Body of pancreas (tissue), 4 donors: ENCODE results near the gene C9orf85. TPM values are rescaled to one million over a fixed set of nuclear protein-coding genes. Genes with fewer than 3 reads are reported as not detected.

Experiments used
- ATAC-seq: fragments of 150-250 bp; one replicate; pipeline ENCODE4 v1.9.1; 2016
- DNase-seq, 4 donors: peaks; one replicate each; pipeline ENCODE4 v3.0.0-alpha.2; 2019
- H3K27ac ChIP-seq, 4 donors: fragments of 200-600 bp; sonication (generic); 1 replicate in 3 of 4; 2 replicates in 1 of 4; pipeline versions ENCODE4 v1.5.1 to v1.6.1; 2016 to 2019; ENCODE audit warnings: mild to moderate bottlenecking in 1 of 4, mixed read lengths in 1 of 4, moderate library complexity in 1 of 4
- H3K27me3 ChIP-seq, 2 donors: fragments of 200-600 bp; sonication (generic); one replicate each; pipeline ENCODE4 v1.6.0; 2016; ENCODE audit warnings: mild to moderate bottlenecking in 1 of 2
- H3K36me3 ChIP-seq, 2 donors: fragments of 200-600 bp; sonication (generic); replicated peaks in 1 of 2; 2 replicates each; pipeline ENCODE4 v1.5.1; 2016; ENCODE audit warnings: low read depth in 2 of 2; ENCODE audit not compliant: insufficient read depth in 1 of 2
- H3K4me1 ChIP-seq: fragments of 200-600 bp; sonication (generic); one replicate; pipeline ENCODE4 v1.6.0; 2016
- H3K4me3 ChIP-seq, 2 donors: fragments of 200-600 bp; sonication (generic); 1 replicate in 1 of 2; 2 replicates in 1 of 2; pipeline ENCODE4 v1.5.1; 2016 to 2019
- H3K9me3 ChIP-seq, 3 donors: fragments of 200-600 bp; sonication (generic); 1 replicate in 2 of 3; 2 replicates in 1 of 3; pipeline ENCODE4 v1.5.1; 2016
- CTCF ChIP-seq, 7 experiments: fragments of 450-650 bp in 4 of 7; fragments of 200-600 bp in 3 of 7; sonication (generic) in 3 of 7; IDR thresholded peaks; one replicate each; pipeline ENCODE4 v1.5.1; 2016 to 2019; ENCODE audit warnings: antibody characterized with exemption in 7 of 7
- POLR2A ChIP-seq, 3 donors: fragments of 450-650 bp; IDR thresholded peaks; one replicate each; pipeline ENCODE4 v1.6.1; 2016; ENCODE audit warnings: antibody characterized with exemption in 3 of 3, mild to moderate bottlenecking in 2 of 3
- WGBS, 2 donors: methylation state at CpG; one replicate each; pipeline ENCODE4 v1.1.5; 2017; 5-methylcytosine and 5-hydroxymethylcytosine counted together
- intact Hi-C: fragments of 100-400 bp; cut with DNase I; formaldehyde crosslinking; loops from one replicate; pipeline ENCODE4 v1.15.1; 2023
- total RNA-seq, 2 donors: library from RNA; depleted of rRNA; stranded (reverse); fragments of >200 nt; gene quantifications; one replicate each; pipeline ENCODE4 v1.1.0, GENCODE V29; 2016

C9orf85 gene
- total RNA-seq, 2 donors from 2014 or later: 6.0 to 6.6 TPM

- intact Hi-C loops: no loop called here
- Histone ChIP-seq H3K4me1 (no peaks in the 10 kb centered on the region), H3K27me3 (no peaks in the 10 kb centered on the region), H3K36me3 (no peaks in the 10 kb centered on the region), H3K27ac (no peak overlapping the region), H3K4me3 (no peak overlapping the region), H3K9me3 (no peaks in the 10 kb centered on the region)
- ATAC-seq: no peak
- WGBS, 2 donors: 92 to 96% methylated on average over 1 of the region's 1 CpG
- TF ChIP-seq CTCF (IDR thresholded peaks at IDR 0.05): no peak
- no peak for TF ChIP-seq POLR2A (IDR thresholded peaks at IDR 0.05)
- DNase-seq: no peak
Measured at GRCh38 chr9:71965403-71965802, 54.0 kb downstream of the C9orf85 start.

DNA sequence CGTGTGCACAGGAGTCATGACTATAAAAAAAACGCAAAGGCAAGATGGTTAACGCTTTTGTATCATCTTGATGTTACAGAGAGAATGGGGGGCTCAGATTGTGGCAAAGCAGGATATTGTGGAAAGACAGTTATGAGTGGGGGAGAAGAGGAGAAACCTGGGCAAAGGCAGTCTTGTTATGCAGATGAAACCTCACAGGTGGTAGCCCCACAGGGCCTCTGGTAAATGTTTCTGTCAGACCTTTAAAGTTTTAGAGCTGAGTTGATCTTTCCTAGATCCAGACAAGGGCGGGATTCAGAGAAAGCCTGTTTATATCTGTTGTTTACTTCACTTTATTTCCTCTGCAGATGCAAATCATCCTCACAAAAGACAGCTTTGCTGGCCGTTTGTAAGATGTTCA, 55.2 kb downstream of the C9orf85 start:
- H3K4me3 ChIP-seq: no peak overlapping the region
- no peaks in the 10 kb centered on the region for H3K36me3 ChIP-seq
- DNase-seq (no peak), ATAC-seq (no peak)
- intact Hi-C loops: no loop called here
- H3K9me3 ChIP-seq: no peaks in the 10 kb centered on the region
- H3K27me3 ChIP-seq: no peaks in the 10 kb centered on the region
- TF ChIP-seq CTCF (IDR thresholded peaks at IDR 0.05) (no peak), POLR2A (IDR thresholded peaks at IDR 0.05) (no peak)
- H3K4me1 ChIP-seq: no peaks in the 10 kb centered on the region
- H3K27ac ChIP-seq: no peak overlapping the region
- WGBS, 2 donors: 83 to 86% methylated on average over 5 of the region's 5 CpGs

- WGBS, 2 donors: 87% methylated on average over 10 of the region's 10 CpGs
- TF ChIP-seq POLR2A (IDR thresholded peaks at IDR 0.05): no peak
- TF ChIP-seq CTCF (IDR thresholded peaks at IDR 0.05): no peak
- DNase-seq: no peak
- H3K36me3 ChIP-seq: no peaks in the 10 kb centered on the region
- no peak overlapping the region for H3K4me3 ChIP-seq
- H3K9me3 ChIP-seq: no peaks in the 10 kb centered on the region
- no peaks in the 10 kb centered on the region for H3K4me1 ChIP-seq
- no peak overlapping the region for H3K27ac ChIP-seq
- no peak for ATAC-seq
- intact Hi-C loops: no loop called here
- H3K27me3 ChIP-seq: no peaks in the 10 kb centered on the region
Measured at GRCh38 chr9:71968541-71969090, 57.2 kb downstream of the C9orf85 start.

- Histone ChIP-seq H3K36me3 (no peaks in the 10 kb centered on the region), H3K27me3 (no peaks in the 10 kb centered on the region), H3K9me3 (no peaks in the 10 kb centered on the region), H3K4me3 (no peak overlapping the region), H3K27ac (no peak overlapping the region), H3K4me1 (no peaks in the 10 kb centered on the region)
- TF ChIP-seq CTCF (IDR thresholded peaks at IDR 0.05) (peak in 2 of 7 experiments; percentile 10 to 21), POLR2A (IDR thresholded peaks at IDR 0.05) (no peak)
- intact Hi-C loops: no loop called here
- no peak for DNase-seq
- no peak for ATAC-seq
Measured at GRCh38 chr9:71975833-71976232, 64.4 kb downstream of the C9orf85 start.

DNA sequence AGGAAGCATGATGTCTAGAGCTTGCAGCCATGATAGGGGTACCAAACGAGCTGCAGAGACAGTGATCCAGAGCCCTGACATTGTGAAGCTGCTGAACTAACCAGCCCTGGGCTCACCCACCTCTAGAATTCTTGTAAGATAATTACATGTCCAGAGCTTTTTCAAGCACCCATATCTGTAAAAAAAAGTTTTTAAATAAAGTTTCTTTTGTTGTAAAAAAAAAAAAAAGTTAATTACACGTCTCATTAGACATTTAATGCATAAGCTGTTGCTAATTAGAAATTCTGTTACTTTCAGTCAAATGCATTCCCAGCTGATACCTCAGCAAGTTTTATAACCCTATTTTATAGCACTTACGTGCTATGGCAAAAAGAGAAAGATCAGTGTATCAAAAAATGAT, 65.6 kb downstream of the C9orf85 start:
- Histone ChIP-seq H3K4me3 (no peak overlapping the region), H3K4me1 (no peaks in the 10 kb centered on the region), H3K36me3 (no peaks in the 10 kb centered on the region), H3K27ac (no peak overlapping the region), H3K9me3 (no peaks in the 10 kb centered on the region), H3K27me3 (no peaks in the 10 kb centered on the region)
- TF ChIP-seq CTCF (IDR thresholded peaks at IDR 0.05): no peak
- TF ChIP-seq POLR2A (IDR thresholded peaks at IDR 0.05): no peak
- WGBS, 2 donors: 63% methylated on average over 3 of the region's 3 CpGs
- intact Hi-C loops: no loop called here
- DNase-seq: no peak
- ATAC-seq: no peak
